Smooth muscle cell (in vitro differentiated cells): ENCODE results near the gene PXMP4. TPM values are rescaled to one million over a fixed set of nuclear protein-coding genes. Genes with fewer than 3 reads are reported as not detected.

Experiments used
- DNase-seq: peaks from one replicate; lab custom pipeline; 2025; ENCODE audit not compliant: unreplicated experiment; lab: John Stamatoyannopoulos, UW
- H2AFZ ChIP-seq: fragments of 200-600 bp; sonication (generic); 2 replicates; pipeline ENCODE4 v1.6.0; 2016; ENCODE audit warnings: antibody characterized with exemption, low read depth, mild to moderate bottlenecking
- H3F3A ChIP-seq: fragments of 200-600 bp; sonication (generic); 2 replicates; pipeline ENCODE4 v1.6.0; 2017; ENCODE audit warnings: antibody characterized with exemption, low read depth
- H3K27ac ChIP-seq: fragments of 200-600 bp; sonication (generic); 2 replicates; pipeline ENCODE4 v1.5.1; 2016; ENCODE audit warnings: low read depth, mild to moderate bottlenecking
- H3K27me3 ChIP-seq: fragments of 200-600 bp; sonication (generic); 2 replicates; pipeline ENCODE4 v1.6.1; 2016; ENCODE audit warnings: low read depth, mild to moderate bottlenecking
- H3K36me3 ChIP-seq: fragments of 200-600 bp; sonication (generic); 2 replicates; pipeline ENCODE4 v1.5.1; 2016; ENCODE audit warnings: low read depth
- H3K4me1 ChIP-seq: fragments of 200-600 bp; sonication (generic); 2 replicates; pipeline ENCODE4 v1.5.1; 2016; ENCODE audit warnings: low read depth
- H3K4me2 ChIP-seq: fragments of 200-600 bp; sonication (generic); 2 replicates; pipeline ENCODE4 v1.6.0; 2016; ENCODE audit warnings: mild to moderate bottlenecking
- H3K4me3 ChIP-seq: fragments of 200-600 bp; sonication (generic); 2 replicates; pipeline ENCODE4 v1.5.1; 2016; ENCODE audit warnings: mild to moderate bottlenecking
- H3K79me2 ChIP-seq: fragments of 200-600 bp; sonication (generic); 2 replicates; pipeline ENCODE4 v1.6.0; 2016; ENCODE audit warnings: low read depth, mild to moderate bottlenecking
- H3K9ac ChIP-seq: fragments of 200-600 bp; sonication (generic); 2 replicates; pipeline ENCODE4 v1.6.0; 2016; ENCODE audit warnings: low read depth
- H3K9me3 ChIP-seq: fragments of 200-600 bp; sonication (generic); replicated peaks from 2 replicates; pipeline ENCODE4 v1.5.1; 2016; ENCODE audit warnings: low read depth
- H4K20me1 ChIP-seq: fragments of 200-600 bp; sonication (generic); 2 replicates; pipeline ENCODE4 v1.6.0; 2016; ENCODE audit warnings: low read depth
- CTCF ChIP-seq: fragments of 200-600 bp; sonication (generic); IDR thresholded peaks from 2 replicates; pipeline ENCODE4 v1.5.1; 2017; ENCODE audit warnings: borderline replicate concordance, mild to moderate bottlenecking, antibody characterized with exemption; ENCODE audit not compliant: insufficient read depth, poor library complexity, severe bottlenecking
- WGBS: methylation state at CpG from one replicate; pipeline ENCODE4 v1.1.7; 2016; ENCODE audit warnings: low lambda C conversion rate; 5-methylcytosine and 5-hydroxymethylcytosine counted together
- polyA plus RNA-seq: library from polyadenylated mRNA; unstranded; fragments of >200 nt; fragmentation: Nextera tagmentation; extraction: Ambion mirVana; gene quantifications from 2 replicates; pipeline ENCODE4 v1.2.1, GENCODE V29; 2016
- total RNA-seq: library from RNA; depleted of rRNA; stranded (reverse); fragments of >200 nt; gene quantifications from 2 replicates; pipeline ENCODE4 v1.2.3, GENCODE V29; 2014

The PXMP4 gene
- total and polyA plus RNA-seq, 2 experiments from 2014 or later: 2.6 to 8.1 TPM

GRCh38 chr20:33660685-33661058, 59.4 kb downstream of the PXMP4 start:
- H2AFZ ChIP-seq: no peak overlapping the region
- peaks cover 5% of the 10 kb centered on the region for H3K79me2 ChIP-seq
- TF ChIP-seq CTCF: no peak
- DNase-seq: no peak
- H3K4me2 ChIP-seq: no peak overlapping the region
- no peaks in the 10 kb centered on the region for H3K27me3 ChIP-seq
- no peak overlapping the region for H3K9ac ChIP-seq
- no peak overlapping the region for H3K27ac ChIP-seq
- H3F3A ChIP-seq: peaks cover 8% of the 10 kb centered on the region
- H3K4me3 ChIP-seq: no peak overlapping the region
- H3K36me3 ChIP-seq: peaks cover 6% of the 10 kb centered on the region
- H4K20me1 ChIP-seq: no peaks in the 10 kb centered on the region
- WGBS: 93% methylated on average over 7 of the region's 7 CpGs
- peaks cover 6% of the 10 kb centered on the region for H3K4me1 ChIP-seq
- no peaks in the 10 kb centered on the region for H3K9me3 ChIP-seq

DNA sequence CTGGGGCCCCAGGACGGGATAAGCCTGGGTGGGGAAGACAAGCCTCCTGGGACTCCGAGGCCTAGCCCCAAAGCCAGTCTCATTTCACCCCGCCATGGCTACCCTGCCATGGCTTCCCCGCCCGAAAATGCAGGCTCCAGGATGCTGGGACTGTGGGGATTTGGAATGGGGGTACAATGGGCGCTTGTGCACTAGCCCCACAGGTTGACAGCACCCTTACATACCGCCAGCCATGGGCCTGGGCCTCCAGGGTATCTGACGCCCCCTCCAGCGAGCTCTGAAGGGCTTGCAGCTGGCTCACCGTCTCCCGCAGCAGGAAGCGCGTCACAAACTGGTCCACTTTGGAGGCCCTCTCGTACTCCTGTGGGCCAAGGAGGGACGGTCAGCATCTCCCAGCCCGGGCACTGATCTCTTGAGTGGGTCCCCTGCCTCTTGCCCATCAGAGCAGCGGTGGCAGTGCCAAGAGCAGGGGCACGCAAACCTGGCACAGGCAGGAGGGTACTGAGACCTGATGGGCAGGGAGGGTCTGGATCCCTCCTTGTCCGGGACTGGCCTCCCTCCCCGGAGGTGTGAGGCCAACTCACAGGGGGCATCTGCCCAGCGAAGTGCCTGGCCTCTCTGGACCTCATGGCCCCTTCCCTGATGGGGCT, 60.0 kb downstream of the PXMP4 start:
- no peak for TF ChIP-seq CTCF
- peaks cover 6% of the 10 kb centered on the region for H3K36me3 ChIP-seq
- H3K4me3 ChIP-seq: no peak overlapping the region

DNA sequence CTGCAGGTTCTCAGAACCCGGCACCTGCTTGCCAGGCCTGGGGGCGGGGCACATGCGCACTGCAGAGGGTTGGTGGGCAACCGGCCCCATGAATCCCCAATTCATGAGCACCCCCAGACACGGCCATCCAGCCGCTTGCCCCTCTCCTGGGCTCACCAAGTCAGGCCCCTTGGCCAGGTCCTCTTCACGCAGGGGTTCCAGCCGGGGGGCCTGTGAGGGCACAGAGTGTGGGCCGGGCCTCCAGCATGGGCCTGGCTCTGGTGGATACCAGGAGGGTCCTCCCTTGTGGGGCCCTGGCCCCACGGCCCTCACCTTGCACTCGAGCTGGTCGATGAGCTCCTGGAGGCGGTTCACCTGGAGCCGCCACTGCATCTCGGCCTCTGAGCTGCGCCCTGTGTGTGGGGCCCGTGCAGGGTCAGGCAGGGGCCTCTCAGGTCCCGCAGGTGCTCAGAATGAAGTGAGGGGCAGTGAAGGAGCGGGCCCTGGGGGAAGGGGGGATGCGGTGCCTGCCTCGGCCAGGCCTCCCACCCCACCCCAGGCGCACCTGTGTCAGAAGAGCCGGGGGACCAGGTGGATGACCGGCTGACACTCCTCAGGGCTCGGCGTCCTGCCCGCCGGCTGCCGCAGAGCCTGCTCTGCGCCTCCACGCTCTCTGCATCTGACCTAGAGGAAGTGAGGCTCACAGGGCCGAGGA, 60.6 kb downstream of the PXMP4 start:
- Histone ChIP-seq H3K9ac (no peak overlapping the region), H3K9me3 (no peaks in the 10 kb centered on the region), H3K27ac (no peak overlapping the region), H3K79me2 (peaks cover 5% of the 10 kb centered on the region), H3K4me3 (no peak overlapping the region), H3F3A (peaks cover 8% of the 10 kb centered on the region), H2AFZ (no peak overlapping the region), H3K4me1 (peaks cover 6% of the 10 kb centered on the region), H3K36me3 (peaks cover 6% of the 10 kb centered on the region), H3K4me2 (no peak overlapping the region), H3K27me3 (no peaks in the 10 kb centered on the region), H4K20me1 (no peaks in the 10 kb centered on the region)
- WGBS: 98% methylated on average over 32 of the region's 32 CpGs
- no peak for TF ChIP-seq CTCF
- DNase-seq: no peak

More for the DNA sequence above, 60.0 kb downstream of the PXMP4 start:
- no peaks in the 10 kb centered on the region for H3K27me3 ChIP-seq
- H3K4me1 ChIP-seq: peaks cover 6% of the 10 kb centered on the region
- H3K27ac ChIP-seq: no peak overlapping the region
- H4K20me1 ChIP-seq: no peaks in the 10 kb centered on the region
- H3K79me2 ChIP-seq: peaks cover 5% of the 10 kb centered on the region
- 97% methylated on average over 21 of the region's 21 CpGs for WGBS
- H3F3A ChIP-seq: peaks cover 12% of the 10 kb centered on the region
- DNase-seq: no peak
- H3K4me2 ChIP-seq: no peak overlapping the region
- H2AFZ ChIP-seq: no peak overlapping the region
- no peak overlapping the region for H3K9ac ChIP-seq
- H3K9me3 ChIP-seq: no peaks in the 10 kb centered on the region
